Measurements from ENCODE around the gene RANGAP1.

GRCh38 chr22:41201141-41201540 lies 84.8 kb downstream of the RANGAP1 start:
- TF ChIP-seq CTCF (IDR thresholded peaks at IDR 0.05) (no peak), POLR2A (IDR thresholded peaks at IDR 0.05) (no peak)
